Measurements from ENCODE around the gene HAUS6.

Gene HAUS6

GRCh38 chr9:19149230-19149629 is 46.5 kb upstream of the HAUS6 start:
- H3K4me3 ChIP-seq (ENCODE audit: insufficient read depth, low read length, poor library complexity, severe bottlenecking): no peak overlapping the region
- no peaks in the 10 kb centered on the region for H3F3A ChIP-seq (ENCODE audit: insufficient read depth)
- no peaks in the 10 kb centered on the region for H3K79me2 ChIP-seq (ENCODE audit: insufficient read depth, low read length)
- TF ChIP-seq CTCF (IDR thresholded peaks at IDR 0.05; ENCODE audit: insufficient read depth, low read length, poor library complexity, severe bottlenecking) (no peak), EZH2phosphoT487 (conservative IDR thresholded peaks at IDR 0.05; ENCODE audit: low read length) (no peak)
- H3K9ac ChIP-seq (ENCODE audit: low read length): no peak overlapping the region
- H3K36me3 ChIP-seq (ENCODE audit: low read length): no peaks in the 10 kb centered on the region
- no peaks in the 10 kb centered on the region for H3K27me3 ChIP-seq (ENCODE audit: low read length)
- no peaks in the 10 kb centered on the region for H3K9me3 ChIP-seq (ENCODE audit: insufficient read depth, low read length)
- no peak overlapping the region for H2AFZ ChIP-seq (ENCODE audit: low read depth, low read length, severe bottlenecking)
- no peaks in the 10 kb centered on the region for H4K20me1 ChIP-seq (ENCODE audit: low read depth, low read length)
- no peak overlapping the region for H3K27ac ChIP-seq (ENCODE audit: low read depth, low read length)
- no peaks in the 10 kb centered on the region for H3K9me2 ChIP-seq (replicated peaks; ENCODE audit: insufficient read depth, low read length)
- H3K4me2 ChIP-seq (ENCODE audit: low read depth, low read length, poor library complexity, severe bottlenecking): no peak overlapping the region

GRCh38 chr9:19148187-19148586 is 45.5 kb upstream of the HAUS6 start:
- no peaks in the 10 kb centered on the region for H3F3A ChIP-seq (ENCODE audit: insufficient read depth)
- no peak overlapping the region for H3K4me3 ChIP-seq (ENCODE audit: insufficient read depth, low read length, poor library complexity, severe bottlenecking)
- no peaks in the 10 kb centered on the region for H4K20me1 ChIP-seq (ENCODE audit: low read depth, low read length)
- no peaks in the 10 kb centered on the region for H3K9me2 ChIP-seq (replicated peaks; ENCODE audit: insufficient read depth, low read length)
- no peak overlapping the region for H3K4me2 ChIP-seq (ENCODE audit: low read depth, low read length, poor library complexity, severe bottlenecking)
- H3K9me3 ChIP-seq (ENCODE audit: insufficient read depth, low read length): no peaks in the 10 kb centered on the region
- TF ChIP-seq CTCF (IDR thresholded peaks at IDR 0.05; ENCODE audit: insufficient read depth, low read length, poor library complexity, severe bottlenecking): no peak
- no peak for TF ChIP-seq EZH2phosphoT487 (conservative IDR thresholded peaks at IDR 0.05; ENCODE audit: low read length)
- H3K27ac ChIP-seq (ENCODE audit: low read depth, low read length): no peak overlapping the region
- H3K27me3 ChIP-seq (ENCODE audit: low read length): no peaks in the 10 kb centered on the region
- H3K9ac ChIP-seq (ENCODE audit: low read length): no peak overlapping the region
- H2AFZ ChIP-seq (ENCODE audit: low read depth, low read length, severe bottlenecking): no peak overlapping the region
- no peaks in the 10 kb centered on the region for H3K79me2 ChIP-seq (ENCODE audit: insufficient read depth, low read length)
- H3K36me3 ChIP-seq (ENCODE audit: low read length): no peaks in the 10 kb centered on the region

- no peaks in the 10 kb centered on the region for H4K20me1 ChIP-seq (ENCODE audit: low read depth, low read length)
- H3K9me3 ChIP-seq (ENCODE audit: insufficient read depth, low read length): no peaks in the 10 kb centered on the region
- H2AFZ ChIP-seq (ENCODE audit: low read depth, low read length, severe bottlenecking): no peak overlapping the region
- H3F3A ChIP-seq (ENCODE audit: insufficient read depth): no peaks in the 10 kb centered on the region
- H3K9me2 ChIP-seq (replicated peaks; ENCODE audit: insufficient read depth, low read length): no peaks in the 10 kb centered on the region
- no peaks in the 10 kb centered on the region for H3K79me2 ChIP-seq (ENCODE audit: insufficient read depth, low read length)
- no peaks in the 10 kb centered on the region for H3K36me3 ChIP-seq (ENCODE audit: low read length)
- no peaks in the 10 kb centered on the region for H3K27me3 ChIP-seq (ENCODE audit: low read length)
- TF ChIP-seq CTCF (IDR thresholded peaks at IDR 0.05; ENCODE audit: insufficient read depth, low read length, poor library complexity, severe bottlenecking) (no peak), EZH2phosphoT487 (conservative IDR thresholded peaks at IDR 0.05; ENCODE audit: low read length) (no peak)
- H3K27ac ChIP-seq (ENCODE audit: low read depth, low read length): no peak overlapping the region
- no peak overlapping the region for H3K4me2 ChIP-seq (ENCODE audit: low read depth, low read length, poor library complexity, severe bottlenecking)
- H3K4me3 ChIP-seq (ENCODE audit: insufficient read depth, low read length, poor library complexity, severe bottlenecking): no peak overlapping the region
- no peak overlapping the region for H3K9ac ChIP-seq (ENCODE audit: low read length)
Measured at GRCh38 chr9:19146441-19147024, 43.8 kb upstream of the HAUS6 start.

Measured in SU-DHL-6 (cell line).